Epithelial cell of esophagus (primary cell): Measurements from ENCODE around the gene CEMIP.

Experiments
- DNase-seq: peaks from one replicate; pipeline ENCODE4 v3.0.0; 2010; ENCODE audit warnings: low read depth
- H3K4me3 ChIP-seq: 2 replicates; pipeline ENCODE4 v1.5.1; 2011; ENCODE audit warnings: mild to moderate bottlenecking, low read length, control low read depth
- TF ChIP-seq, protein P1 (sequence below): IDR thresholded peaks from 2 replicates; pipeline ENCODE4 v1.5.1; 2011; ENCODE audit warnings: low read depth, mild to moderate bottlenecking, low read length, control low read depth, inconsistent platforms; ENCODE audit not compliant: insufficient read depth; ENCODE audit errors: missing control alignments

CEMIP gene

DNA sequence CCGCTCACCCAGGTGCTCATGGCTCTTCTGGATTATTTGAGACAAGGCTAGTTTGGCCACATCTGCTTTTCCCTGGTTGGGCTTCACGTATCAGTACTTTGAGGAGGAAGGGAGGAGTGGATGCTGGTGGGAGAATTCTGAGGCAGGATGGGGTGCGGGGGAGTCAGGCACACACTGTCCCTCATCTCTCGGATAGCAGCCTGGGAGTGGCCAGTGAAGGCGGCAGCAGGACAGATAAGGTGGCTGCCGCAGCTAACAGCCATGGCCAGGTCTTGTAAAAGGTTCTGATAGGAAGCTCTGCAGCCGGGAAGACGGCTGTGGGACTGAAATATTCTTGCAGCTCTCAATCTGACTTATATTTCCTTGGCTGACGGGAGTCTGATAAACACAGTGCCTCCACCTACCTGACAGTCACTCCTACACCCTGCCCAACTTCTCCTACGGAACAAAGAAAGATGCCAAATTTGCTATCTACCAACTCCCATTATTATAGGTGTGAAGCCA lies 123.2 kb downstream of the CEMIP start:
- DNase-seq = no peak
- TF ChIP-seq, protein P1, sequence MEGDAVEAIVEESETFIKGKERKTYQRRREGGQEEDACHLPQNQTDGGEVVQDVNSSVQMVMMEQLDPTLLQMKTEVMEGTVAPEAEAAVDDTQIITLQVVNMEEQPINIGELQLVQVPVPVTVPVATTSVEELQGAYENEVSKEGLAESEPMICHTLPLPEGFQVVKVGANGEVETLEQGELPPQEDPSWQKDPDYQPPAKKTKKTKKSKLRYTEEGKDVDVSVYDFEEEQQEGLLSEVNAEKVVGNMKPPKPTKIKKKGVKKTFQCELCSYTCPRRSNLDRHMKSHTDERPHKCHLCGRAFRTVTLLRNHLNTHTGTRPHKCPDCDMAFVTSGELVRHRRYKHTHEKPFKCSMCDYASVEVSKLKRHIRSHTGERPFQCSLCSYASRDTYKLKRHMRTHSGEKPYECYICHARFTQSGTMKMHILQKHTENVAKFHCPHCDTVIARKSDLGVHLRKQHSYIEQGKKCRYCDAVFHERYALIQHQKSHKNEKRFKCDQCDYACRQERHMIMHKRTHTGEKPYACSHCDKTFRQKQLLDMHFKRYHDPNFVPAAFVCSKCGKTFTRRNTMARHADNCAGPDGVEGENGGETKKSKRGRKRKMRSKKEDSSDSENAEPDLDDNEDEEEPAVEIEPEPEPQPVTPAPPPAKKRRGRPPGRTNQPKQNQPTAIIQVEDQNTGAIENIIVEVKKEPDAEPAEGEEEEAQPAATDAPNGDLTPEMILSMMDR = no peak
- H3K4me3 ChIP-seq = no peak overlapping the region

DNA sequence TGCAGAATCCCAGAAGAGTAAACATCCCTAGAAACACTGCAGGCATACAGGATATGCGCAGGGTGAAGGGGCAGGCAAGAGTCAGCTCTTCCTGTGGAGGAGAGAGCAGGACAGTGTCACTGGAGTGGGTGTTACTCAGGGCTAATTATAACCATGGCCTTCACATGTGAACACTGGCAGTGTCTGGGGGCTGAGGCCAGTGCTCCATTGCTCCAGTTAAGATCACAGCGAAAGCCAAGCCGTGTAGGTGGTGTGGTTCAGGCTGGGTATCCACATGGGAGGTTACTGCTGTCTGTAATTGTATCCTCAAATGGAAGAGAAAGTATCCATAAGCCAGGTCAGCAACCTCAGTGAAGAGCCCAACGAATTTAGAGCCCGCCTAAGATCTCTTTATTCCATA lies 125.8 kb downstream of the CEMIP start:
- TF ChIP-seq, protein P1 = no peak
- no peak overlapping the region for H3K4me3 ChIP-seq
- no peak for DNase-seq

DNA sequence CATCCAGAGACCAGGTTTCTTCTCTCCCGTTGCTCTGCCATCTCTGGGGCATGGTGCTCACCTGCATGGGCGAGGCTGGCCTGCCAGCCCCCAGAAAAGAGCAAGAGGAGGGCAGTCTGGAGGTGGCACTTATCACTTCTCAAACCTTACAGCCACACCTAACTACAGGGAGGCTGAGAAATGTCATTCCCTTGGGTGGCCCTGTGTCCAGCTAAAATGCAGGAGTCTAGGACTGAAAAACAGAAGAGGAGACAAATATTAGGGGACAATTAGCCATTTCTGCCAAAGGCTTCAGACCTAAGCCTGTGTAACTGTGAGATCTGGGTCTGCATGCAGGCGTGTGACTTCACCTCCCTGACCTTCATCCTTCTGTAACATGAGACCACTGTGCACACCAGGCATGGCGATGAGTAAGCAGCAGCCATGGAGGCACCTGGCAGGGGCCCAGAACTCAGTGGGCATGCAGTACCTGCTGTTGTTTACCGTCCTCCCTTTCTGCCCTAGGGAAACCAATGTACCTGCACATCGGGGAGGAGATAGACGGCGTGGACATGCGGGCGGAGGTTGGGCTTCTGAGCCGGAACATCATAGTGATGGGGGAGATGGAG lies 127.1 kb downstream of the CEMIP start:
- DNase-seq = peak; percentile 67
- TF ChIP-seq, protein P1 = no peak
- H3K4me3 ChIP-seq = no peak overlapping the region

DNA sequence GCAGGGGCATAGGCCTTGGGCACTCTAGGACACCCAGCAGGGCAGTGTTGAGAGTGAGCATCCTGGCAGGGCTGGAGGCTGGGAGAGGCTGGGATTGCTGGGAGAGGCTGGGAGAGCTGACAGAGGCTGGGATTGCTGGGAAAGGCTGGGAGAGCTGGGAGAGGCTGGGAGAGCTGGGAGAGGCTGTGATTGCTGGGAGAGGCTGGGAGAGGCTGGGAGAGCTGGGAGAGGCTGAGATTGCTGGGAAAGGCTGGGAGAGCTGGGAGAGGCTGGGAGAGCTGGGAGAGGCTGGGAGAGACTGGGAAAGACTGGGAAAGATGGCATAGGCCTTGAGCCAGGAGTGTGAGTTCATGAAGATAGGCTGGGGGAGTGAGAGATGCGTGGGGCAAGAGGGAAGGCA lies 132.7 kb downstream of the CEMIP start:
- no peak for DNase-seq
- TF ChIP-seq, protein P1 = no peak
- no peak overlapping the region for H3K4me3 ChIP-seq

DNA sequence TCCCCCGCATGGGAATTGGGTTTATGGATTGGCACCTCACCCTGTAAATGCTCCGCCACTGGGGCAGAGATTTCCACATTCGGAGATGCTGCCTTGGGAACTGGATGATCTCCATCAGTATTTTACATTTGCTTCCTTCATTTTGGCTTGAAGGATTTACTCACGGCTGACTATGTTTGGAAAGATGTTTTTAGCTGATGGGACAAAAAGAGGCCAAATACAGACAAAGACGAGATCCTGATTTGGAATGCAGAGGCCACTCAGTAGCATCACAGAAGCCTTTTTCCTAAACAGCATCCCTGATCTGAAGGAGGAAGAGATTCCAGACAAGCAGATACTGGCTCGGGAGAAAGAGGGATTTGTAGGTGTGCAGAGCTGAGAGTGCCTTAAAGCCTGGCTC lies 133.5 kb downstream of the CEMIP start:
- DNase-seq = no peak
- TF ChIP-seq, protein P1 = no peak
- no peak overlapping the region for H3K4me3 ChIP-seq

DNA sequence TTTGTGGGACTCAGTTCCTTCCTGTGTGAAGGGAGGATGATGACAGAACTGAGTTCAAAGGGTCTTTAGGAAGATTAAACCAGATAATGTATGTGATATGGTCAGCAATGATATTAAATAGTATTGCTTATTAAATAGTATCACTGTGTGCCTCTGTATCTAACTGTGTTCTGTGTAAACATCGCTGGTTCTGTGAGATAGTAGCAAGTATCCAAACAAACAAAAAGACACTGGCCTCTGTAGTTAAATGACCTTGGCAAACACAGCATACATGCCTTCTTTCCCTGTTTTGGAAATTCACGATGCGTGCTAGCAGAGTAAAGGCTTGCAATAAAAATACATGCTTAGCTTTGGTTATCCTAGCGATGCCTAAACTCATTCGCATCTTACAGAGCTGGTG lies 134.4 kb downstream of the CEMIP start:
- TF ChIP-seq, protein P1 = no peak
- H3K4me3 ChIP-seq = no peak overlapping the region
- DNase-seq = no peak

DNA sequence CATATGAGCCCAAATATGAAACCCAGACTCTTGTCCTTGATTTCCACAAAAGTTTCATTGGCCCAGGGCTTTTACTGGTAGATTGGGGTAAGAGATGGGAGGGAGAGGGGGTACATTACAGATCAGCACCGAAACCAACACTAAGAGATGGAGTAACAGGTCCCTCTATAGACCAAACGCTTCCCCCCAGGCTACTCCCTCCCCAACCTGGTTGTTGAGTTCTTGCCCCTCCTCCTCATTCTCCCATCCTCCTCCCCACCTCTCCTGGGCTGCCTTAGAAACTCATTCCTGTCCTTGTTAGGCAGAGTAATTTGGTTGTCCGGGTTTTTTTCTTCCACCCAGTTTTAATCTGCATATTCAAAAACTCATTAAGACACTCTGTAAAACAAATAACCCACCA lies 136.3 kb downstream of the CEMIP start:
- TF ChIP-seq, protein P1 = no peak
- no peak for DNase-seq
- no peak overlapping the region for H3K4me3 ChIP-seq
